Middle frontal gyrus (tissue), 1 donor: ENCODE measurements around the gene PLCE1.
"Not testable (repeated sequence)": the region's sequence is repeated elsewhere in the genome, so short reads cannot be mapped to it uniquely, and the experiment has no call there.

ENCODE experiments used
- DNase-seq: peaks from one replicate; pipeline ENCODE4 v3.0.0-alpha.2; 2015; ENCODE audit warnings: low spot score; ENCODE audit errors: extremely low spot score

Gene PLCE1

GRCh38 chr10:93993782-93994437 lies at the start of gene PLCE1:
Gene PLCE1 (plus strand): TSS chr10:93993931. CDS start chr10:94031047, 37,116 bp downstream.
- DNase-seq = no peak

- no peak for DNase-seq
These were observed 47.9 kb upstream of the PLCE1 start for GRCh38 chr10:93945819-93946218.

DNA sequence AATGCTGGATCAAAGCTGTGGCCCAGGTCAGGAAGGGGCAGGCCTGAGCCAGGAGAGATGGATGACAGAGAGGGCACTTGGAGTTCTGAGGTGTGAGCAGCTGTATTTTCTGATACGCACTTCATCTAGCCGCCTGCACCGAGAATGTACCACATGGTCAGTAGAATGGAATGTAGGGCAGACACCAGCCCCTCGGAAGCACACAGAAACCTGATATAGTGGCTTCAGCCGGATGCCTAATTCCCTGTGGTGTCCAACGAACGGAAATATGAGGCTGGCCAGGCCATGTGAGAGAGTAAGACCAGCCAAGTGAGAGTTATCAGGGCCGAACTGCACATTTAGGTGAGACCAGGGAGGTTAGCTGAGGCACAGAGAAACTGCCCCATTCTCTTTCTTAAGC lies 46.7 kb upstream of the PLCE1 start:
- no peak for DNase-seq

GRCh38 chr10:93947524-93947923 lies 46.2 kb upstream of the PLCE1 start:
- DNase-seq = no peak

- DNase-seq = no peak
These were observed 41.8 kb upstream of the PLCE1 start for GRCh38 chr10:93951905-93952304.

DNA sequence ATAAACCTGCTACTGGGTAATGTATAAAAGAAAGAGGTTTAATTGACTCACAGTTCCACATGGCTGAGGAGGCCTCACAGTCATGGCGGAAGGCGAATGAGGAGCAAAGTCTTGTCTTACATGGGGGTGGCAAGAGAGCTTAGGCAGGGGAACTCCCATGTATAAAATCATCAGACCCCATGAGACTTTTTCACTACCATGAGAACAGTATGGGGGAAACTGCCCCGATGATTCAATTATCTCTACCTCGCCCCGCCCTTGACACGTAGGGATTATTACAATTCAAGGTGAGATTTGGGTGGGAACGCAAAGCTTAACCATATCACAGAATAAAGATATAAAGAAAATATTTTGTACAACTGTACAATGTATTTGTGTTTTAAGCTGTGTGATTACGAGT lies 39.4 kb upstream of the PLCE1 start:
- no peak for DNase-seq

DNA sequence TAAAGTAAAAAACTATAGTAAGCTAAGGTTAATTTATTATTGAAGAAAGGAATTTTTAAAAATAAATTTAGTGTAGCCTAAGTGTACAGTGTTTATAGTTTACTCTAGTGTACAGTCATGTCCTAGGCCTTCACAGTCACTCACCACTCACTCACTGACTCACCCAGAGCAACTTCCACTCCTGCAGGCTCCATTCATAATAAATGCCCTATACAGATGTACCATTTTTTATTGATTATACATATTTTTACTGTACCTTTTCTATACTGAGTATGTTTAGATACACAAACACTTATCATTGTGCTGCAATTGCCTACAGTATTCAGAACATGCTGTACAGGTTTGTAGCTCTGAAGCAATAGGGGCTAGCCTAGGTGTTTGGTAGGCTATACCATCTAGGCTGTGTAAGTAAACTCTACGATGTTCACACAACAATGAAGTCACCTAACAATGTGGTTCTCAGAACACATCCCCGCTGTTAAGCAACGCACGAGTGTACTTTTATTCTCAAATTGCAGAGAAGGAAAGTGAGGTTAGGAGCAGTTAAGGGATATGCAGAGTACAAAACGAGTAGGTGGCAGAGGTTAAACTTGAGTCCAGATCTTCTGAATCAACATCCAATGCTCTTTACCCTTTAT lies 38.9 kb upstream of the PLCE1 start:
- DNase-seq = no peak

GRCh38 chr10:93958834-93959233 lies 34.9 kb upstream of the PLCE1 start:
- DNase-seq = no peak

DNA sequence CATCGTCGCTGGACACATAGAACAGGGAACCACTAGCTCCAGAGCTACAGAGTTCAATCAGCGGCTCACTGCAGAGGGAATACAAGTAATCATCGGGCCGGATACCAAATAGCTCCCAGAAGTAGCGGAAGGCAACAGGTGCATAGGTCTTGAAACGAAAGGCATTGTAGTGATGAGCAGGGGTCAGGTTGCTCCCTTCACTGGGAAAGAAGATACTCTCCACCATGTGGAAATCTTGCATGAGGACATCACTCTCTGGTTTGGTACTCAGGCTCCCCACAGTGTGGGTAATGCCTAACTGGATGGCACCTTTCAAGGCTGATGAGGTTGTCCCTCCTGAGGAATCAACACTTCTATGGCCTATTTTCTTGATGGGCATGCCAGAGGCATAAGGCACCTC lies 32.7 kb upstream of the PLCE1 start:
- not testable (repeated sequence) for DNase-seq

DNA sequence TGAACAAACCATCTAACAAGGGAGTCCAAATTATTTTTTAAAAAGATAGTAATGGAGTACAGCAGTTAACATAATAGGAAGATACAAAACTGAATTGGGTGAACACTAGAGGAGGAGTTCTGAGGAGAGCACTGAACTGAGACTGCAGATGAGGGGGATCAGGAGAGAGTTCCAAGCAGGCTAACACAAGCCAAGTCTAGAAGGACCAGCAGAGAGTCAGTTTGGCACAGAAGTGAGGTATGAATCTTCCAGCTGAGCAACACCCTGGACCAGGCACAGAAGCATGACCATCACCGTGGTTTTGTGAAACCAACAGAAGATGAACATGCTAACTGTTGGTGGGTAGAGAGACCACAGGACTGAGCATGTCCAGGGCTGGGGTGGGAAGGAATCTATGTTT lies 30.8 kb upstream of the PLCE1 start:
- no peak for DNase-seq

DNA sequence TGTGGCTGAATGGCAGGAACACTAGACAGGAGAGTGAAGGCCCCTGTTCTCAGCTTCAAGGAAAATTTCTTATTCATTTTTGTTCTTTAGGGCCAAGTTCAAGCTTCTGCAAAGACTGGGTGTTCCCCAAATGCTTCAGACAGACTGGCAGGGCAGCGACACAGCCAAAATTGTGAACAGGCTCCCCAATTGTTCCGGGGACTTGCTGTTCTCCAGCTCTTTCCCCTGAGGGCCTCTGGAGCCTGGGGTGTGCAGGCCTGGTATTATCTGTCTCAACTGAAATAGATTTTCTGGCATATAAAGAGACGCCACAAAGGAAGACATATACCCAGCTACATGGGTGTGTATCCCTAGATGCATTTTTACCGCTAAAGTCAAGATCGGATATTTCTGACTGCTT lies 30.3 kb upstream of the PLCE1 start:
- DNase-seq = no peak

- no peak for DNase-seq
These were observed 27.8 kb upstream of the PLCE1 start for GRCh38 chr10:93965911-93966310.

- no peak for DNase-seq
These were observed 26.0 kb upstream of the PLCE1 start for GRCh38 chr10:93967756-93968155.

- no peak for DNase-seq
These were observed 25.2 kb upstream of the PLCE1 start for GRCh38 chr10:93968540-93968945.

GRCh38 chr10:93970433-93971010 lies 23.2 kb upstream of the PLCE1 start:
- not testable (repeated sequence) for DNase-seq

GRCh38 chr10:93973748-93974445 lies 19.8 kb upstream of the PLCE1 start:
- DNase-seq = no peak

DNA sequence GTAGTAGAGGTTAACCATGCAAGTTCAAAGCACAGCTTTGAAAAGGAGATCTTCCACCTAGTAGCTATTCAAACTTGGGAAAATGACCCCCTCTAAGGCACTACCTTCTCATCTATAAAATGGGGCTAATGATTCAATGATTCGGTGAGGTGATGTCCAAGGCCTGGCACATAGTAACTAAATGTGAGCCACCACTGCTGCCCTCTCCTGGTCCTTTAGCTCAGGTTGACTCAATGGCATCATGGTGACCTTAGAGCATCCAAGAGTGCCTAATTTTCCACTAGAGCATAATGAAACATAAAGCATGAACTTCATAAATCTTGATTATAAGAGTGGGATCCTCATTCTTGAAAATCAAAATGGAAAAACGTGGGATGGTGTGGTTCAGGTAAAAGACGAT lies 16.3 kb upstream of the PLCE1 start:
- DNase-seq = no peak

DNA sequence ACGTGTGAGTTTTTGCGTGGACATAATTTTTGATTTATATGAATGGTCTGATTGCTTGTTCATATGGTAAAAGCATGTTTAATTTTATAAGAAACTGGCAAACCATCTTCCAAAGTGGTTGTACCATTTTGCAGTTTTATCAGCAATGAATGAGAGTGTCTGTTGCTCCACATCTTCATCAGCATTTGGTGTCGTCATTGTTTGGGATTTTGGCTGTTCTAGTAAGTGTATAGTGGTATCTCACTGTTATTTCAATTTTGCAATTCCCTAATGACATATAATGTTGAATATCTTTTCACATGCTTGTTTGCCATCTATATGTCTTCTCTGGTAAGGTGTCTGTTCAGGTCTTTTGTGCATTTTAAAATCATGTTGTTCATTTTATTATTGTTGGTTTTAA lies 13.2 kb upstream of the PLCE1 start:
- DNase-seq = no peak

DNA sequence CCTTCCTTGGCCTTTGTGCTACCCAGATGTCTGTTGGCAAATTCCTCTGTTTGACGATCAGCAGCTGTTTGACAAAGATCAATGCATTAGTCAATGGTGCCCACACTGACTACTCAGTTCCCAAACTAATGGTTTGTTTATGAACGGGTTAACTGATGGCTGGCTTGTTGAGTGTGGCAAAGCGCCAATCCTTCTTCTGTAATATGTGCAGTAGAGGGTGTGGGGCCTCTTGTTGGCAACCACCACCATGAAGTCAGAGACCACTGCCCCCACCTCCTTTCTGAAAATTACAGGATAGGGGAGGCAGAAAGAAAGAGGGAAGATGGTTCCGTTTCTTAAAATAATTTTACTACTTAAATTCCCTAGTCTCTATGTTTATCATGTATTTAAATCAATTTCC lies 2.6 kb upstream of the PLCE1 start:
- no peak for DNase-seq

DNA sequence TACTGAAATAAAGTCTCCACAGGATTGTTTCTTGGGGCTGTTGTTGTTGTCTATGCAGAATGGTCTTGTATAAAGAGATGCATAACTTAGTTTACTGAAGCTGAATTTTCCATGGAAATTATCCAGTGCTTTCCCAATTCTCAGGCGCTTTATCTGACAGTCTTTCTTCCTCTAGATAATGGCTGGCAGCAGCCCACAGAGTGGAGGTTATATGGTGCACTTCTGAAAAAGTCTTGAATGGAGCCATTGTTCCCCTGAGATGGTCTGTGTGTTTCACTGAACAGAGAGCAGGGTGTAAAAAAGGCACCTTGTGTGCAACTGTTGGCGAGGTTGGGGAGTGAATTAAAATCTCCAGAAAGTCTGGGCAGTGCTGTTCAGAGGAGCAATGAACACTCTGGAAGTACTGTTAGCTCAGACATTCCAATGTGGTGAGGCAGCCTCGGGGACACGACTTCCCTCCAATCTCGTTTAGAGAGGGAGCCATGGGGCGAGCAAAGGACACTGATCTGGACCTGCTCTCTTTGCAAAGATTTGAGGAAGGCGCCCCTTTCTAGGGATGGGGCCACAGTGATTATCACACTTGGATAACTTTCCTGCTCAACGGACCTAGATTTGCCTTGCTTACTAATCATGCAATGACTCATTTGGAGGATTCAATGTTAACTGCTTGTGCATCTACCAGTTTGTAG lies 2.0 kb upstream of the PLCE1 start:
- no peak for DNase-seq

- DNase-seq = no peak
These were observed 1.2 kb upstream of the PLCE1 start for GRCh38 chr10:93992400-93993030.
